H1 (cell line): ENCODE results near the gene MAML3.

ENCODE experiments used
- CTCF ChIP-seq, 3 experiments: IDR thresholded peaks; 1 replicate in 2 of 3; 2 replicates in 1 of 3; pipeline versions ENCODE4 v1.5.1 to v1.6.1; 2011; ENCODE audit warnings: low read length in 3 of 3, mild to moderate bottlenecking in 3 of 3, inconsistent platforms in 2 of 3, low read depth in 1 of 3, moderate library complexity in 1 of 3; ENCODE audit not compliant: insufficient read depth in 1 of 3; ENCODE audit errors: control extremely low read depth in 1 of 3
- EP300 ChIP-seq, 2 experiments: IDR thresholded peaks; 1 replicate in 1 of 2; 2 replicates in 1 of 2; pipeline ENCODE4 v1.6.1; 2011 to 2012; ENCODE audit warnings: low read depth in 2 of 2, low read length in 2 of 2, mild to moderate bottlenecking in 2 of 2, borderline replicate concordance in 1 of 2, inconsistent platforms in 1 of 2, moderate library complexity in 1 of 2
- POLR2A ChIP-seq, 2 experiments: IDR thresholded peaks; 1 replicate in 1 of 2; 2 replicates in 1 of 2; pipeline ENCODE4 v1.6.1; 2011; ENCODE audit warnings: low read depth in 2 of 2, low read length in 2 of 2, mild to moderate bottlenecking in 2 of 2; ENCODE audit errors: control extremely low read depth in 1 of 2

GRCh38 chr4:140198942-140199341, 45.0 kb upstream of the MAML3 start:
- TF ChIP-seq POLR2A (IDR thresholded peaks at IDR 0.05; ENCODE audit: control extremely low read depth in 1 of 2, low read depth in 2 of 2, low read length in 2 of 2), result no peak
- TF ChIP-seq CTCF (IDR thresholded peaks at IDR 0.05; ENCODE audit: control extremely low read depth in 1 of 3, insufficient read depth in 1 of 3, low read depth in 1 of 3, low read length in 3 of 3), result no peak
- TF ChIP-seq EP300 (IDR thresholded peaks at IDR 0.05; ENCODE audit: borderline replicate concordance in 1 of 2, low read depth in 2 of 2, low read length in 2 of 2), result no peak
